EL (cell line): ENCODE data around the gene ARHGAP25.
"Not testable (repeated sequence)": the region's sequence is repeated elsewhere in the genome, so short reads cannot be mapped to it uniquely, and the experiment has no call there.

Source experiments
- DNase-seq: peaks from one replicate; pipeline ENCODE4 v3.0.0-alpha.2; 2016

The ARHGAP25 gene

GRCh38 chr2:68800517-68800916 lies 65.9 kb downstream of the ARHGAP25 start:
- DNase-seq: no peak

DNA sequence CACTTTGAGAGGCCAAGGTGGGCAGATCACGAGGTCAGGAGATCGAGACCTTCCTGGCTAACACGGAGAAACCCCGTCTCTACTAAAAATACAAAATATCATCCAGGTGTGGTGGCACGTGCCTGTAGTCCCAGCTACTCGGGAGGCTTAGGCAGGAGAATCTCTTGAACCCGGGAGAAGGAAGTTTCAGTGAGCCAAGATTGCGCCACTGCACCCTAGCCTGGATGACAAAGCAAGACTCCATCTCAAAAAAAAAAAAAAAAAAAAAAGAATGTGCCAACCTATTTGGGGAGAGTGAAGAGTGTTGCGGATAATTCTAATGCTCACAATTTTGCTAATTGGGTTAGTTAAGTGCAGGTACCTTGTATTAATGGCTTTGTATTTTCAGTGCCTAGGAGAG lies 67.5 kb downstream of the ARHGAP25 start:
- not testable (repeated sequence) for DNase-seq

GRCh38 chr2:68805025-68805424 lies 70.4 kb downstream of the ARHGAP25 start:
- no peak for DNase-seq

GRCh38 chr2:68806511-68807109 lies 72.0 kb downstream of the ARHGAP25 start:
- DNase-seq: peak; percentile 51

DNA sequence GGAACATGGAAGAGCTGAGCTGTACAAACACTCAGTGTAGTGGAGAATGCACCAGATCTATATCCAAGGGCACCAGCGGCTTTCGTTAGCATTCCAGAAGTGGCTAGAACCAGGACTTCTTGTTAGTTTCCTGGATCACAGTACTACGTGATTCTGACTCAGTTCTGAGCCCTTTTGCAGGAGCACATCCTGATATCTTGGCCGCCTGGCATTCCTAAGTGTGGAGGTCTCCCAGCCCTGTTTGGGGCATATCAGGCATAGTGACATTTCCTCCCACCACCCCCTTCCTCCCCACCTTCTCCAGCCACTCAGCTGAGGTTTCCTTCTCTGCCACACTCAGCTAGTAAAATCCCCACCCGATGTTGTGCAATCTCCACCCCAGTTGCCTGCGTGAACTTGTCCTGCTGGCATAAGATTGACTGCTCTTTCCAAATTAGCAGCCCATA lies 73.2 kb downstream of the ARHGAP25 start:
- DNase-seq: peak; percentile 54

DNA sequence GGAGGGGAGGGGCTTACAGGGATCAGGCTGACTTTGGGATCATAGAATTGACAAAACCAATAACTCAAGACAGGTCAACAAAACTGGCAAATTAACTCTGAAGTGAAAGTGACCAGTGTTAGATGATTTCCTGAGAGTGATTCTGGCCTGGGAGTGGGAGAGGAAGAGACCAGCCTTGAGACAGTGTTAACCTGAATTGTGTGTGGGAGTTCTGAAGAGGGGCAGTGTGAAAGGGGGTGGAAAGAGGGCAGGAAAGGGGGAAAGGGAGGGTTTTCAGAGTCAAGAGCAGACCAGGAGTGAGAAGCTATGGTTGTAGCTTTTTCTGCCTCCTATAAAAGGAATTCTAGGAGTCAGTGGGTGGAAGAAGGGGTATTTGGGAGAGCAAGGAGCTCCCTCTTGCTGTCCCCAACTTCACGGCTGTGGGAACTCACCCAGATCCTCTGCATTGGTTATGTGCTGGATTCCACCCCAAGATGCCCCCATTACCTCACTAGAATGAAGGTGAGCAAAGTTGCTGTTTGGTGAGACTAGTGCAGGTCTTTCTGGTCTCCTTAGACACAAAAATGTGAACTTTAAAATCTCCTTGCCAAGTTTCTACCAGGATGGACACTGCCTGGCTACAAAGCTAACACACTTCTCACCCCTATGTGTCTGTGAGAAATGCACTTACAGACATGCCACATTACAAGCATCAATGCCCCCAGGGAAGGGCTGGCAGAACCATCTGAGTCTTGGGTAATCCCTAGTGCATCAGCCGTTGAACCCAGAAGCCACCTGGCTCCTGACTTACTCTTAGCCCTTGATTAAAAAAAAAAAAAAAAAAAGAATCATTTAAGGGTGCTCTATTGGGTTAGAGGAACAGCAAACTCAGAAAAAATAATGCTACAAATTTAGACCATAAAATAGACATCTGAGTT lies 75.0 kb downstream of the ARHGAP25 start:
- DNase-seq: peak; percentile 32

DNA sequence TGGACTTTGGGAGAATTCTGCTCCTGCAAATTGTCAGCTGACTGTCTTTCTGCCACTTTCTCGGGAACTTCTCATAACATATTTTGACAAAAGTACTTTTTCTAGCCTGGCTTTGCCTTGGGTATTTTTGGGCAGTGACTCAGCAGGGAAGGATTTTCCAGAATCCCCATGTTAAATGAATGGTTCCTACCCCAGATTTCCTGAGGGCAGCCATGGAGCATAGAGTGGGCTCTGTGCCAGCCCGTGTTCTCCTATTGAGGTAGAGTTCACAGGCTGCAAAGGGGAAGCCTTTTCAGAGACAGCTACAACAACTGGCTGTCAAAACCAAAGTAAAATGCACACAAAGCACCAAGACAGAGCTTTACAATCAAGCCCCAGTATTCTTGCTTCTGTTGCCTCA lies 76.8 kb downstream of the ARHGAP25 start:
- peak; percentile 73 for DNase-seq

DNA sequence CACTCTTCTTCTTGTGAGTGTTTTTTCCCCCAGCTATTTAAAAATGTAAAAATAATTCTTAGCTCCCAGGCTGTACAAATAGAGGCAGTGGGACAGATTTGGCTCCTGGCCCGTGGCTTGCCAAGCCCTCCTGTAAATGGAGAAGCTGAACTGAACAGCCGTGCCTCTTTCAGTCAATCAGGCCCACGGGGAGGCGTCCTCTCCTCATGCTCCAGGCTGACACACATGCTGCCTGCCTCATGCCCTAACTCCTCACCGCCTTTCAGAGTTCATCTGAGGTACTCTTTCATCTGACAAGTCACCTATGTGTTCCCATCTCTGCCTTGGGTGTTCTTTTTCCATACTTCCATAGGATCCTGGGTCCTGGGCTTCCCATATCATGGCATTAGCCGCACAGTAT lies 77.6 kb downstream of the ARHGAP25 start:
- DNase-seq: no peak

- no peak for DNase-seq
These were observed 79.0 kb downstream of the ARHGAP25 start for GRCh38 chr2:68813596-68813995.

DNA sequence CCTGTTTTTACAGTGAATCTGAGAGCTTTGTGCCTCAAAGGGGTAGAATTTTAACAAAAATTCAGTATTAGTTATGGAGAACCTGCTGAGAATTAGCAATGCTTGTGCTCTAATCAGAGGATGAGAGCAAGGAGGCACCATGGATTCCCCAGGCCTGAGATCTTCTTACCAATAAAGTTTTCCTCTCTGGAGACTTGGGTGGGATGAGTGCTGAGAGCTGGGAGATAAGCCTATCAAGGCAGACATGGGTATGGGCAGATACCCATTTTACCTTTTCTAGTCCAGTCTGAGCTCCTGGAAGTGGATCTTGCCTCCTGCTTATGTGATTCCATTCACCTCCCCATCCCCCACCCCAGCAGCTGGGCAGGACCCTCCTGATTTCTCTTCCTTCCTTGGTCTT lies 82.7 kb downstream of the ARHGAP25 start:
- no peak for DNase-seq

DNA sequence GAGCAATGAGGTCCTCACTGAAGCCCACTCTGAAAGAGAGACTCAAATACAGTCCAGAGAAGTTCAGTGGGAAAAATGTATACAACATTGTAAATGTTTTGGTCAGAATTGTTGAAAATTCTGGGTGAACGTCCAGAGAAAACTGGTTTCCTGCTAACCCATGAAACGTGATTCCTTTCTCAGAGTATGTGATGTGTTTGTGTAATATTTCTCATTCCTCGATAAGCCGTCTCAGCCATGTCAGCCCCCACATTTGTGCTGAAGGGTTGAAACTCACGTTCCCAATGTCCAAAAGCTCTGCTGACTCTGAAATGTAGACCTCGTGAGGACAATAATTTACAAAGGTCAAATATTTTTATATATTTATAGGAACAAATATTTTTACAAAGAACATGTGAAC lies 84.9 kb downstream of the ARHGAP25 start:
- DNase-seq: no peak

DNA sequence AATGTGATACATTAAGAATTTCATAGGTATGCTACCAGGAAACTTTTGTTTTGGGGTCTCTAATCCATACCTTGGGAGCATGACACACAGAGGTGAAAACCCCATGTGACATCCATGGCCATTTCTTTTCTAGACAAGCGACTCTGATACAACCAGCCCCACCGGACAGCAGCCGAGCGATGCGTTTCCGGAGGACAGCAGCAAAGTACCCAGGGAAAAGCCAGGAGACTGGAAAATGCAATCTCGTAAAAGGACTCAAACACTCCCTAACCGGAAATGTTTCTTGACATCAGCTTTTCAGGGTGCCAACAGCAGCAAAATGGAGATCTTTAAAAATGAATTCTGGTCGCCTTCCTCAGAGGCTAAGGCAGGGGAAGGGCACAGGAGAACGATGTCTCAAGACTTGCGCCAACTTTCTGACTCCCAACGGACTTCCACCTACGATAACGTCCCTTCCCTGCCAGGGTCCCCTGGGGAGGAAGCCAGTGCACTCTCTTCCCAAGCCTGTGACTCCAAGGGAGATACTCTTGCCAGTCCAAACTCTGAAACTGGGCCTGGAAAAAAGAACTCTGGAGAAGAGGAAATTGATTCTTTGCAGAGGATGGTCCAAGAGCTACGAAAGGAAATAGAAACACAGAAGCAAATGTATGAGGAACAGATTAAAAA lies 87.7 kb downstream of the ARHGAP25 start:
- no peak for DNase-seq

- DNase-seq: peak; percentile 90
These were observed 90.2 kb downstream of the ARHGAP25 start for GRCh38 chr2:68824831-68825230.

GRCh38 chr2:68825866-68826265 lies 91.3 kb downstream of the ARHGAP25 start:
- DNase-seq: no peak

- DNase-seq: peak; percentile 21
These were observed 93.1 kb downstream of the ARHGAP25 start for GRCh38 chr2:68827666-68828065.

GRCh38 chr2:68828887-68829708 lies 94.5 kb downstream of the ARHGAP25 start:
- DNase-seq: peak; percentile 98

GRCh38 chr2:68829749-68830148 lies 95.1 kb downstream of the ARHGAP25 start:
- no peak for DNase-seq

DNA sequence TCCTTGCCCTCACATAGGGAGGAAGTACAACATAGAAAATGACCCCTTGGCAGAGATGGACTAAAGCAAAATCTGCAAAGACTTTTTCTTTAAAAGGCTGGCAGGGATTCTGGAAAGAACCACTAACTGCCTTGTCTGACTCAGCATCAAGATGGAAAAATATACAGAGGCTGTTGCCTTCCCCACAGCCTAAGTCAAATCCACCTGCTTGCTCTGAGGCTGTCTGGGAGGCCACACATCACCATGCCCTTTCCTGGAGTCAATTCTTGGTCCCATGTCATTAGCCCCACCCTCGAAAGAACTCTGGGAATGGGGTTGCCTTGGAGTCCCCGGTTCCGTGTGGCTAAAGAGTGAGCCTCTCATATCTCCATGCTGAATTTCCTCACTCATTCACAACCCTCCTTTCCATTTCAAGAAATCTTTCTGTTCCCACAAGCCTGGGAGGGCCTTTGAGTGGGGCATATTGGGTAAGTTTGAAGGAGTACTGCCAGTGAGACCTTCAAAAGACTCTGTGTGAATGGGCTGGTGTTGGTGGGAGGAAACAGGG lies 97.1 kb downstream of the ARHGAP25 start:
- DNase-seq: peak; percentile 32

GRCh38 chr2:68832233-68832869 lies 97.7 kb downstream of the ARHGAP25 start:
- DNase-seq: peak; percentile 53

GRCh38 chr2:68833162-68833561 lies 98.6 kb downstream of the ARHGAP25 start:
- no peak for DNase-seq

GRCh38 chr2:68834737-68835376 lies 100.2 kb downstream of the ARHGAP25 start:
- no peak for DNase-seq
